Neural cell (in vitro differentiated cells): Measurements from ENCODE around the gene STARD10.

Source experiments
- CTCF ChIP-seq: fragments of 450-650 bp; IDR thresholded peaks from 2 replicates; pipeline ENCODE4 v1.5.1; 2014; ENCODE audit warnings: antibody characterized with exemption, mild to moderate bottlenecking, moderate library complexity; ENCODE audit not compliant: poor library complexity, severe bottlenecking
- EP300 ChIP-seq: fragments of 450-650 bp; conservative IDR thresholded peaks from 2 replicates; pipeline ENCODE4 v1.6.1; 2014; ENCODE audit warnings: antibody characterized with exemption, mild to moderate bottlenecking, moderate library complexity; ENCODE audit not compliant: poor library complexity, severe bottlenecking
- EZH2 ChIP-seq: fragments of 200-600, 300-800 bp; shearing (Covaris generic), sonication (generic); IDR thresholded peaks from 2 replicates; pipeline ENCODE4 v1.6.1; 2014; ENCODE audit warnings: antibody characterized with exemption, low read length, borderline replicate concordance, mild to moderate bottlenecking; ENCODE audit not compliant: insufficient read depth, poor library complexity, severe bottlenecking
- POLR2AphosphoS5 ChIP-seq: IDR thresholded peaks from 2 replicates; pipeline ENCODE4 v1.6.1; 2012
- RAD21 ChIP-seq: fragments of 450-650 bp; conservative IDR thresholded peaks from 2 replicates; pipeline ENCODE4 v1.6.1; 2014; ENCODE audit warnings: antibody characterized with exemption, mild to moderate bottlenecking, moderate library complexity
- SMC3 ChIP-seq: fragments of 450-650 bp; conservative IDR thresholded peaks from 2 replicates; pipeline ENCODE4 v1.6.1; 2014; ENCODE audit warnings: antibody characterized with exemption, mild to moderate bottlenecking, moderate library complexity; ENCODE audit not compliant: poor library complexity

GRCh38 chr11:72787216-72788104, 6.4 kb downstream of the STARD10 start:
- TF ChIP-seq CTCF (no peak), SMC3 (no peak), POLR2AphosphoS5 (no peak), EP300 (no peak), EZH2 (no peak), RAD21 (no peak)
